ENCODE data around the gene ATG4D.
"Not testable (repeated sequence)": the region's sequence is repeated elsewhere in the genome, so short reads cannot be mapped to it uniquely, and the experiment has no call there.

ATG4D gene

DNA sequence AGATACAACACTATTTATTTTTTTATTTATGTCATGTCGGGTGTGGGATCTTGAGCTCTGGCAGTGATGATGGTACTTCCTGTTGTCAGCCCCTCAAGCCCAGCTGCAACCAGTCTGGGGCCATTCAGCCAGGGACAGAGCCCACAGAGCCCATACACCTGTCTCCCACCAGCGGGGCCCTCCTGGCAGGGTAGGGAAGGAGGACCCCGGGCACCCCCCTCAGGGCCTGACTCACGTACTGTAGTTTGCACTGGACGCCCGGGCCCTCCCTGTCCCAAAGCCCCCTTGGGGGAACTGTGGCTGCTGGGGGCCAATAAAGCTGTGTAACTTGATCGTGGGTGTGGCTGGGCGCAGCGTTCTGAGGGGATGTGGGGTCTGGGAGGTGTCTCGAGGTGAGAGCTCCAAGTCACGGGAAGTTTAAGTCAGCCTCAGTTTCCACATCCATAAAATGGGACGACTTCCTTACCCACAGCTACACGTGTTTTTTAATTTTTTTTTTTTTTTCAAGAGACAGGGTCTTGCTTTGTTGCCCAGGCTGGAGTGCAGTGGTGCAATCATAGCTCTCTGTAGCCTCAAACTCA lies 9.5 kb downstream of the ATG4D start:
- DNase-seq = peak in 1 of 3 experiments; percentile 31

DNA sequence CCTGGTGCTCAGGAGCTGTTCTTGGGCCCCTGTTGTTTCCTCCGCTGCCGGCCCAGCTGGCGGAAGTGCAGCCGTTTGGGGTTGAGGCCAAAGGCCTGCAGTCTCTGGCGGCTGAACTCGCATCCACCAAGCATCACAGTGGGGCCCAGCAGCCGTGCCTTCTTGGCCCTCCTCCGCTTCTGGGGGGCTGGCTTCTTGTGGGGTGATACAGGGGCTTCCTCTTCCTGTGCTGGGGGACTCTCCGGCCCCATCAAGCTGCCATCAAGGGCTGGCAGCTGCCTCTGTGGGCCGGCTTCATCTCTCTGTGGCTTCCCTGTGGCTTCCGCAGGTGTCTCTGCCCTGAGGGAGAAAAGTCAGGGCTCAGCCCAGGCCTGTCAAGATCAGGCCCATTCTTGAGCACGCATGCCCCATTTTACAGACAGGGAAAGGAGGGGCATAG lies 10.3 kb downstream of the ATG4D start:
- DNase-seq = peak in 1 of 3 experiments; percentile 18

DNA sequence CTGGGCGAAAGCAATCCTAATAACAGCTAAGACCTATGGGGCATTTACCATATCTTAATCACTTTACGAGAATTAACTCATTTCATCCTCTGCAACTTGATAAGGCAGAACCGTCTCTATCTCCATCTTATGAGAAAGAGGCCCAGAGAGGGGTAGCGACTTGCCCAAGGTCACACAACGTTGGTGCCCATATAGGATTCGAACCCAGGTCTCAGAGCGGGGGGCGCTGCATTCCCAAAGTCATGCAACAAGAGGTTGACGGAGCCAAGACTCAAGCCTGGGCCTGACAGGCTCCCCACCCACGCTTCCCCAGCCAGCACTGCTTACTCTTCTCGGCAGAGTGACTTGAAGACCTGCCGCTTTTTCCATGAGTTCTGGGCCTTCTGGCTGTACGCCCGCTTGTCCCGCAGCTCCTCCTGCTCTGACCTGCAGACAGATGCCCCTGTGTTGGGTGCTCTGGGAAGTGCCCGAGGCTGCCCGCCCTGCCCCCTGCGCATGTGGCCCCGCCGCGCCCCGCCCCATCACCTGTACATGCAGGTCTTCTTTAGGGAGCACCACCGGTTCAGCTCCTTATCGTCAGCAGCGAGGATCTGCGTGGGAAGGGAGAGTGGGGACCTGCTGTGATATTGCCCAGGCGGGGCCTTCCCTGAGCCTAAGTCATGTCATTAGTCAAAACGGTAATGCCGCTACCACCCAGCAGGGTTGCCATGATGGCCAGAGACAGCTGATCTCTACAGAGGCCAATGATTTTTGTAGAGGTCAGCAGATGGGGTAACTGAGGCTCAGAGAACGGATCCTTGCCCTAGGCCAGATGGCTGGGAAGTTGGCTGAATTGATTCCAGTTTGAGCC lies 11.3 kb downstream of the ATG4D start:
- DNase-seq = peak in 1 of 3 experiments; percentile 21

DNA sequence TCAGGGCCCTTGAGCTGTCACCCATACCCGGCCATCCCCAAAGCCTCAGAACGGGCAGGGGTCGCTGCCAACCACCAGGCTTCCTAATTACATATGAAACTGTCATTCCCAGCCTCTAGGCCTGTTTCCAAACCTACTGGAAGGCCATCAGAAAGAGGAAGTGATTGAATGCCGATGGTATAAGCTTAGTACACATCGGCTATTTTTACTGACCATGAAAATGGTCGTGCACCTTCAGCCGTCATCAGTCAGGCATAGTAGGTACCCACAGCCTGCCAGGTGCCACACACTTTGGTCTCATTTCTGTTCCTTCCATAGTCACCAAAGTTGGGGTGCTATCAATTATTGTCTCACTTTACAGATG lies 11.9 kb downstream of the ATG4D start:
- no peak for DNase-seq

DNA sequence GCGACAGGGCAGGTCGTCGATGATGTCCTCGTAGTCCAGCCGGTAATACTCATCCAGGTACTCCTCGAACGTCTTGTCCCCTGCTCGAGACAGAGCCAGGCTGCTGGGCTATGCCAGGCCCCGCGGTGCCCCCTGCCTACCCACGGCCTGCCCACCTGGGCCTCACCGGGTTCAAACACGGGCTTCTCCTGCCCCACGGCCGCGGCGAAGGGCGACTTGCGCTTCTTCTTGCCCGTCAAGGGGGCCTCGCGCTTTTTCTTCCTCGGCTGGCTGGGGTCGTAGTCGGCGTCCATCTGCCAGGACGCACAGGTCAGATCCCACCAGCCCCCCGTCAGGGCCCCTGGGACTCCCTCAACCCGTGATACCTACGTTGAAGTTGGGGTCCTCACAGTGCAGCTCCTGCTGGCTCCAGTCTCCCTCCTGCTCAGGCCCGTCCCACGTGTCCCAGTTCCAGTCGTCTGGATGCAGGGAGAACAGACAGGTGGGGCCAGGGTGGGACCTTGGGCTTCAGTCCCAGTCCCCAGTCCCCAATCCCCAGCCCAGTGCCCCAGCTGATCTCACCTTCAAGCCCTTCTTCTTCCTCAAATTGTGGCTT lies 14.0 kb downstream of the ATG4D start:
- no peak for DNase-seq

DNA sequence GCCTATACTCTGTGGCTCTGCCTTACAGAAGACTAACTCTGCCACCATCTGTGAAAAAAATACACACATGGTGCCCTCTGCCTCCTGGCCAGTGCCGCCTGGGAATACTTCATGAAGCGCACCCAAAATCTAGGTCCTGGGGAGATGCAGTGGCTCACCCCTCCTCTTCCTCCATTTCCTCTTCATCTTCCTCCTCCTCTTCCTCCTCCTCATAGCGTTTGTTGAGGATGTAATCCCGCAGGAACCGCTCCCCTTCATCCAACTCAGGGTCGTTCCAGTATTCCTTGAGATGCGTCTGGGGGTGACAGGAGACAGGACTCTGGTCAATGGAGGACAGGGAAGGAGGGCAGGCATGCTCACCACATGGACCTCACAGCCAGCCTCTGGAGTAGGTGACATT lies 16.4 kb downstream of the ATG4D start:
- DNase-seq = no peak

DNA sequence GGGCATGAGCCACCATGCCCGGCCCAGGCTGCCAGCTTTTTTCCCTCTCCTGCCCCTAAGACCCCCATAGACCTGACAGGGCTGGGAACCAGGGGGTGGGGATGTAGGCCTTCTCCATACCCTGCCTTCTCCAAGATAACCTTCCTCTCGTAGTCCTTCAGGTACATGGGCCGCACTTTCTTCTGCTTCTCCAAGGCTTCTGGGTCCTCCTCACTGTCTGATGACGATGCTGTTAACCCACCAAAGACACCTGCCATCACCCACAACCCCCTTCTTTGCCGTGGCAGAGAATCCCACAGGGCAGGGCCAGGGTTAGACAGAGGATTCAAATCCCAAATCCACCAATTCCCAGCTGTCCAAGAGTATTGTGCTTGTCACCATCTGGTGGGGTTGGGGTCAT lies 18.9 kb downstream of the ATG4D start:
- DNase-seq = no peak

DNA sequence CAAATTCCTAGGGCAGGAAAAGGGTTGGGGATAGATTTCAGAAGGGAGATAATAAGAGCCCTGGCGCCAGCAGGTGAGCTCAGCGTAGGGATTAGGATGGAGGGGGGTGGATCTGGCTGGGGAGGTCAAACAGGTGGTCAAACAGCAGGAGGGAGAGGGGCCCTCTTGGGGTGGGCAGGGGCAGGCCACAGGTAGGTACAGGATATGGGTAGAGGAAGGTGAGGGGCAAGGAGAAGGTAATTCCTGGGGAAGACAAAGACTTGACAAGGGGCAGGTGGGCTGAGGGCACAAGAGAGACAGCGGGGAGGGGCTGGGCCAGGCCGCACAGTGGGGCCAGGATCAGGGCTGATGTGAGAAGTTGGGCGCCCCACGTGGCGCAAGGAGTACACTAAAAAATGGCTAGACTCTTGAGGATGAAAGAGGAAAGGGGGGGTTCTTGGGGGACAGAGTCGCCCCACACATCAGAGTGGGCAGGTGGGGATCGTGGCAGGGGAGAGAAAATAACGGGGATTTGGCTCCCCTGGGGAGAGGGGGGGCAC lies 21.4 kb downstream of the ATG4D start:
- DNase-seq = peak; percentile 2 to 79 (median 78)

DNA sequence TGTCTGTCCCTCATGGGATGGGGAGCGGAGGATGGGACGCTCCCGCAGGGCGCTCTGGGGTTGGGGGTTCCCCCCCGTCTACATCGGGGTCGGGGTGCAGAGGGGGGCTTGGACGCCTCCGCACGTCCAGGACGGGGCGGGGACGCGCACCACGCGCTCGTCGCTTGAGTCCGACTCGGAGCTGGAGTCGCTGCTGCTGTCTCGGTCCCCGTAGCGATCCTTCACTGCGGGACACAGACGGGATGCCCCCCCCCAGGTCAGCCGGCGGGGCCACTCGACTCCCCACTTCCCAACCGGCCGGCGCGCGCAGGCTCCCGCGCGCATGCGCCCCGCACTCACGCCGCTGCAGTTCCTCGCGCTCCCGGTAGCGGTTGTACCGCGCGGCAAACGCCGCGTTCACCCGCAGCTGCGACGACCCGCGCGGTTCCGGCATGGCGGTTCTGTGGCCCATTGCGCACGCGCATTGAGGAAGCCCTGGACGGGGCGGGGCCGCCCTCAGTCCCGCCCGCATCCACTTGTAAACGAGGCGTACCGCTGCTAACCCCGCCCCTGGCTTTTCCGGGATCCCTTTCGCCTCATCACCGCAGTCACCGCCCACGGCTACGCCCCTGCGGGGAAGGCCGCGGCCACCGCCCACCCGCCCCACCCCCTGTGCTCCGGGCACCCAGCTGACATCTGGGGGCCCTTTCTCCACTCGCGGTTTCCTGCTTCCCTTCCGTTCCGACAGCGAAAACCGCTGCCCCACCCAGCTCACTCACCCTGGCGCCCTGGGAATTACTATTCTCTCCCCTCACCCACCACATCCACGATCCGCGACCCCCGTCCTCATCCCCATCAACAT lies 22.1 kb downstream of the ATG4D start, which contains the start of gene KRI1:
KRI1 (minus strand) TSS at position 444 of the 841 bp plus-strand sequence; CDS start at position 433, 11 bp downstream.
- peak; percentile 95 to 99 (median 99) for DNase-seq

DNA sequence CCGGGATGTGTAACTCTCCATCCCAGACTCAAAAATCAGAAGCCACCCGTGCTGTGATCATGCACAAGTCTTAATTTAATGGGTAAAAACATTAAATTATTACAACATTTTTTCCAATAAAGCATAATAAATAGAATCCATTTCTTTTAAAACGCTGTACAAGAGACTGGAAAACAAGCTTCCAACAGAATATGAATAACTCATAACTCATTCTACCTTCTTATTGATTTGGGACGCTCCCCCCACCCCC lies 22.6 kb downstream of the ATG4D start:
- DNase-seq = no peak

DNA sequence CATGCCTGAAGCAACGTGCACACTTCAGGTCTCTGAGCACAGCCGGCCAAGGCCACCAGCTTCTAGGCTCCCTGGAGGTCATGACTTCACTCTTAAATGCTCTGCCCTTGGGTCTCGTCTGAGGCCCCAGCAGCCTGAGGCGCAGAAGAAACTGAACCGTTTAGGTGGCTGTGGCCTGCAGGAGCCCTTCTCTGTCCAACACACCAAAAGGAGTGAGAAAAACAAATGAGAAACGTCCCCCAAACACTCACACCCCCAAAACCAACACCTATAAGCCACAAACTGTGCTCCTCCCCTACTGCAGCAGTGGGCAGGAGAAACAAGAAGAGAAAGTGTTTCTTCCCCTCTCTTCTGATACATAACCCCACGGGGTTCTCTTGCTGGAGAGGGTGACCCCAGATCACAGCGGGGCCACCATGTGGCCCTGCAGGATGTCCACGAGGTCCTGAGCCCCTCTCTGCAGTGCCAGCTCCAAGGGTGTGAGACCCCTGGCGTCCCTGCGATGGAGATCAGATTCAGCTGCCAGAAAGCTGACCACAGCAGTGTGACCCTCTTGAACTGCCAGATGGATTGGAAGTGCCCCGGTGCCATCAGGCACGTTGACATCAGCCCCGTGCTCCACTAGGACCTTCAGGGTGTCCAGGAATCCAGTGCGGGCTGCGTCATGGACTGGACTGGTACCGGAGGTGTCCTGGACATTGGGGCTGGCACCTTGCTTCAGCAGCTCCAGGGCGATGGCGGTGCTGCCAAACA lies 23.1 kb downstream of the ATG4D start:
- DNase-seq = no peak

DNA sequence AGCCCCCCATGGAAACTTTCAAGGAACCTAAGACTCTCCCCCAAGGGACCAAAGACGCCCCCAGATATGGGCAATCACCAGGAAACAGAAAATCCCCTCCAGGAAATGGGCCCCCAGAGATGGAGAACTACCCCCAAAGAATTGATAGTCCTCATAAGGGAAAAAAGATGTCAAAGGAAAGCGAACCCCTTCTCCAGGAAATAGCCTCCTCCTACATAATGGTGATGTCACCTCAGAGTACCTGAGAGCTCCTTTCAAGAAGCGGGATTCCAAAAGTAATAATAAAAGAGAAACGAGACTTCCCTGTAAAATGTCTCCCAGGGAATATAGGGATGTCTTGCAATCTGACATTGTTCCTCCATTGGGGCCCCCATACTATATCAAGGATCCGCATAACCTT lies 24.0 kb downstream of the ATG4D start:
- DNase-seq = no peak

DNA sequence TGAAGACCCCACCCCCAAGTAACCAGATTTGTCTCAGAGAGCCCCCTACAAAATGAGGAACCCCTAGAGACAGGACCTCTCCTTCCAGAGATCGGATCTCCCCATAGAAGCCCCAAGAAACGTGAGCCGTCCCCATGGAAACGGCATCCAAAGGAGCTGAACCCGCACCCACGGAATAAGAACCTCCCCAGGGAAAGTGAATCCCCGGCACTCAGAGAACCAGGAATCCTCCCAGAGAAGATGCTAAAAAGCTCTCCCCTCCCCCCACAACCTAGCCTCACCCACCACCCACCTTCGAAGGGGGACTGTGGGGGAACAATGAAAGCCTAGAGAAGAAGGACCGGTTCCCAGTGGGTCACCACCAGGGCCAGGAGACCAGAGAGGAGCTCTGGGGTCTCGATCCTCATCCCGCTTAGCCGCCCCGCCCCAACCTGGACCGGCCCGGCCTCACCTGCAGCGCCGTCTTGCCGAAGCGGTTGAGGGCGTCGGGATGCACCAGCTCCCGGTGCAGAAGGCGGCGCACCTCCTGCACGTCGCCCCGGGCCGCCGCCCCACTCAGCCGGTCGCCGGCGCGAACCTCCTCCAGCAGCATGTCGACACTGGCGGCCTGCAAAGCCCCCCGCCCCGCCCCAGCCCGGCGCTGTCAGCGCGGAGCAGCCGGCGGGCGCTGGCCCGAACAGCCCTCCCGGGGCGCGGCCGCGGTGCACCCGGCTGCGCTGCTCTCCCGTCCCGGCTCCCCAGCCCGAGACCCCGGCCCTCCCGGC lies 24.5 kb downstream of the ATG4D start:
- DNase-seq = peak in 2 of 3 experiments; percentile 72

DNA sequence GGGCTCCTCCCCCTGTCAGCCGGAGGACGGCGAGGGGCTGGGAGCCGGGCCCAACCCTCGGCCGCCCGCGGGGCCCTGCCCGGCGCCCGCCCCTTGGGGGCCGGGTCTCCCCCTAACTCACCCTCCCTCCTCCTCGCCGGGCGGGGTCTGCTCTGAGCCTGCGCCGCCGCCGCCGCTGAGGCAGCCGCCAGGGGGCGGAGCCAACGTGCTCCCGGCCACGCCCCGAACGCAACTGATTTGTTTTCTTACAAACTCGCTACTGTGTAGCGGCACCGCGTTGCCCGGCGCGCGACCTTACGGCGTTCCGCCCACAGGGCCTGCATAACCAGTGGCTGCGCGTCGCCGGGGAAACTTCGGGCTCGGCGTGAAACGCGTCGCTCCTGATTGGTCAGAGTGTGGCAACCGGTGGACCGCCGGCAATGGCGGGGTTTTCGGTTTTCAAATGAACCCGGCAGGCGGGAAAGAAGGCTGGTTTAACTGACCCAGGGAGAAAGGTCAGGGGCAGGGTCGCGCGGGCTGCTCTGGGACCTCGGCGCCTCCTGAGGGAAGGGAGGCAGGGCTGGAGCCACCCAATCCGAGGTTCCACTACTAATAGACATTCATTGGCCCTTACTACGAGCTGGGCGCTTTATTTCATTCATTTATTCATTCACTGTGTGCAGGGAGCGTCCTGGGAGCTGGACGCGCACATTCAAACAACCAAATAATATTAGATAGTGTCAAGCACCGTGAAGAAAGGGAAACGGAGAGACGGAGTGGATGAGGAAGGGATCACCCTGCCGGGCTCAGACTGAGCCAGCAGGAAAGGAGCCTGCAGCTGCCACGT lies 25.3 kb downstream of the ATG4D start, which contains the start of gene CDKN2D:
CDKN2D (minus strand) TSS at position 154 of the 826 bp plus-strand sequence. CDS start 326 bp downstream, outside the sequence.
- DNase-seq = peak; percentile 98 to 100 (median 100)

DNA sequence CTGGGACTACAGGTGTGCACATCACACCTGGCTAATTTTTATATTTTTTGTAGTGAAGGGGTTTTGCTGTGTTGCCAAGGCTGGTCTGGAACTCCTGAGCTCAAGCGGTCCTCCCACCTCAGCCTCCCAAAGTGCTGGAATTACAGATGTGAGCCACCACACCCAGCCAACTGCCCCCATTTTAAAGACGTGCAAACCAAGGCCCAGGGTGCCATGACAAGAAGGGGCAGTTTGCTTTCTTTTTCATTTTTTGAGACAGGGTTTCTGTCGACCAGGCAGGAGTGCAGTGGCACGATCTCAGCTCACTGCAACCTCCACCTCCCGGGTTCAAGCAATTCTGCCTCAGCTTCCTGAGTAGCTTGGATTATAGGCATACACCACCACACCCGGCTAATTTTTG lies 30.1 kb downstream of the ATG4D start:
- not testable (repeated sequence) for DNase-seq

DNA sequence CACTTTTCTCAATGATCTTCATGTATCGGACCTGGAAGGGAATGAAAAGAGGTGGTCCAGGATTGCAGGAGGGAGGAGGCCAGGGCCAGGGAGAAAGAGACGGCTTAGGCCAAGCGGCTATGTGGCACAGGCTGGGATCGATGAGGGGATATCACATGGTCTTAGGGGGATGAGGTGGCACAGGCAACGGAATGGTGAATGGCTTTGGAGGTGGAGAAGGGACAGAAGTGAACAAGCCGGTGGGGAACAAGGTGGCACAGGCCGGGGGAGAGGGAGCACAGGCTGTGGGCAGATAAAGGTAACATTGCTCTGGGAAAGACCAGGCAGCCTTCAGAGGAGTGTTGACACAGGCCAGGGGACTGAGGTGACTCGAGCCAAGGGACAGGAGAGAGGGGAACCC lies 30.8 kb downstream of the ATG4D start:
- DNase-seq = no peak

DNA sequence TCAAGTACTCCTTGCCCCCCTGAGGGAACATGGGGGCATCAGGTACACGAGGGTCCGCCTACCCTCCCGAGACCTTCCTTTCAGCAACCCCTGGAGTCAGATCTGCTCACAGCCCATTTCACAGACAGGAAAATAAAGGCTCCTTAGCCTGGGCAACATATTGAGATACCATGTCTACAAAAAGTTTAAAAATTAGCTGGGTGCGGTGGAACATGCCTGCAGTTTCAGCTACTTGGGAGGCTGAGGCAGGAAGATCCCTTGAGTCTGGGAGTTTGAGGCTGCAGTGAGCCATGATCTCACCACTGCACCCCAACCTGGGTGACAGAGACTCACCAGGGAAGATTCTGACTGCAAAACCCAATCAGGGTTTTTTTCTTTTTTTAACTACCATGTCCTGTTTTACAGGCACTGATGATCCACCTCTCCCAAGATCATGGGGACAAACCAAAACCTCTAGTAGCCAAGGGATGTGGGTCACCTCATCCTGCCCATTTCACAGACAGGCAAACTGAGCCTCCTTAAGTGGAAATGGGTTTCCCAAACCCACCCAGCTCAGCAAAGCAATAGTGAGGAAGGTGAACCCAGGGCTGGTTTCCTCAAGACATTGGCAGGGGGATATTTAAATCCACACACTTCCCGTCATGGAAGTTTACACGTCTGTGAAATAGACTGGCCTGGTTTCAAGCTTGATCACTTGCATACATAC lies 31.5 kb downstream of the ATG4D start:
- no peak for DNase-seq

DNA sequence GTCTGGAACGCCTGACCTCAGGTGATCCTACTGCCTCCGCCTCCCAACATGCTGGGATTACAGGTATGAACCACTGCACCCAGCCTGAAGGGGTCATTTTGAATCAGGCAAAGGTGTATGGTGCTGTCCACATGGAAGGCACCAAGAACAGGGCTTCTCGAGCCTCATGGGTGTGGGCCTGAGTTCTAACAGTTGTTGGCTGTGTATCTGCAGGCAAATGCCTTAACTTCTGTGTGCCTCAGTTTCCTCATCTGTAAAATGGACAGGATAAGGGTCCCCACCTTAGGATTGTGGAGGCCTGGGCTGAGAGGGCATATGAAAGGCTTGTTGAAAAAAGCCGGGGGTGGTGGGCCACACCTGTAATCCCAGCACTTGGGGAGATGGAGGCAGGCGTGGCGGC lies 34.2 kb downstream of the ATG4D start:
- DNase-seq = no peak

DNA sequence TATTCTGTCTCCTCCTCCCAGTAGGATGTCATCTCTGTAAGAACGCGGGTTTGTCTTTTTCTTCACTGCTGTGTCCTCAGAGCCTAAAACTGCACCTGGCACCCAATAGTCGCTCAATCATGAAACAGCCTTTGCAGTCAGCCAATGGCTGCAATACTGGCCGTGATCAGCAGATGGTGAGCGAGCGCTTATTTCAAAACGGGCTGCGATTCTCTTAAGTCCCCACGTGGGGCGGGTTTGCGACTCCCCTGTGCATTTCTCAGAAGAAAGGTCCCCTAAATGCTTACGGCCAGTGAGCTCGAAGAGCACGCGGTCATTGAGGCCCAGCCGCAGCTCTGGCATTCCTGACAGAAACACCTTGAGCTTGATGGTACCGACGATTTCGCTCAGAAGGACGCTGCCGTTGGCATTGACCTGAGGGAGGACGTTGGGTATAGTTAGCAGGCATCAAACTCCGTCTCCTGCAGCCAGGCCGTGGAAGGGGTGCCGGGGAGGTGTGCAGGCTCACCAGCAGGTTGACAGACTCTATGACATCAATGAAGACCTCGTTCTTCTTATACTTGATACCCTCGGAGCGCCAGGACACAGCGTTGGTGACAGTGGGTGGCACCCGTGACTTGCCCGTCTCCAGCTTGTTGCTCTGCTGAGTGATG lies 37.4 kb downstream of the ATG4D start:
- DNase-seq = peak; percentile 74 to 91 (median 77)
